Activated naive CD8-positive, alpha-beta T cell treated with anti-CD3 and anti-CD28 coated beads, Interleukin-2, amount 50 U/mL, for 24 hours (primary cell): ENCODE measurements around the gene SUSD1.

Experiments used
- ATAC-seq: fragments of 150-1000 bp; cut with Tn5 transposase; one replicate; pipeline ENCODE4 v1.10.0; 2021
- DNase-seq: peaks from one replicate; pipeline ENCODE4 v3.0.0; 2021
- H3K27ac Mint-ChIP-seq: one replicate; pipeline ENCODE4 v1.8.0; 2021; ENCODE audit warnings: mild to moderate bottlenecking, mixed read lengths
- H3K27me3 Mint-ChIP-seq: one replicate; pipeline ENCODE4 v1.8.0; 2021; ENCODE audit warnings: mixed read lengths
- H3K36me3 Mint-ChIP-seq: one replicate; pipeline ENCODE4 v1.8.0; 2021; ENCODE audit warnings: low read depth, mixed read lengths
- H3K4me1 Mint-ChIP-seq: one replicate; pipeline ENCODE4 v1.8.0; 2021; ENCODE audit warnings: mixed read lengths
- H3K4me3 Mint-ChIP-seq: one replicate; pipeline ENCODE4 v1.8.0; 2021; ENCODE audit warnings: mild to moderate bottlenecking, moderate library complexity, mixed read lengths
- H3K9me3 Mint-ChIP-seq: one replicate; pipeline ENCODE4 v1.8.0; 2021; ENCODE audit warnings: mixed read lengths

Gene SUSD1

DNA sequence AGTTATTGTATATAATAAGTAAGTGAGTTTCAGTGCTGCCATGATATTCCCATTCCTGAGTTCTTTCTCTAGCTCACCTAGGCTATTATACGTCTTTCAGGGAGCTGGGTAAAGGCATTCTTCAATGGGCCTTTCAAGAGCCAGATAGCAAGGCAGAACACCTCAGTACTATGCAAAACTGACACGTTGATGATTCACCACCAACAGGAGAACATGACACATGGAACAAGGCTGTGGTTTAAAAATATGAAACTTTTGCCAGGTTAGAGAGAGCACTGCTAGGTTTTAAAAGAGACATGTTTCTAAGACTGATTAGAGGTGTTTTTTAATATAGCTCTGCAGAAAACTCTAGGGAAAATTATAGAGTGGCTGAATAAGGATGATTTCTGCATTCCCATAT is 182.6 kb downstream of the SUSD1 start:
- H3K27me3 Mint-ChIP-seq, result no peaks in the 10 kb centered on the region
- peaks cover 55% of the 10 kb centered on the region for H3K4me1 Mint-ChIP-seq
- peaks cover 9% of the 10 kb centered on the region for H3K36me3 Mint-ChIP-seq
- H3K9me3 Mint-ChIP-seq, result peaks cover 8% of the 10 kb centered on the region
- ATAC-seq, result peak; percentile 96
- H3K27ac Mint-ChIP-seq, result peak overlapping the region; percentile 93
- no peak for DNase-seq
- peak overlapping the region; percentile 53 for H3K4me3 Mint-ChIP-seq

DNA sequence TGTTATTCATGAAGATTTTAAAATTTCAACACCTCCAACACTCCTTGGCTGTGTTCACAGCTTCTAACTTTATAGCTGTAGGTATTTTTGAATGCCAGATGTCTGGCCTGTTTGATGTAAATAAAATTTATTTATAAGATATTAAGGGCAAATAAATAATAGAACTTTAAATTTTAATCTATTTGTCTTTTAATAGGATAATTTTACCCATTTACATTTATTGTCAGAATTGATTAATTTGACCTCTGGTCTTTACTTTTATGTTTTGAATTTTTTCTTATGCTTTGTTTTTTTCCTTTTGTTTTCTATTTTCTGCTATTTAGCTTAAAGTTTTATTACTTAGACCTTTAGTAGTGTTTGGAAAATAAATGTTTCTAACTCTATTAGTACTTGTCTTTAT is 183.9 kb downstream of the SUSD1 start:
- H3K4me1 Mint-ChIP-seq, result peaks cover 66% of the 10 kb centered on the region
- ATAC-seq, result no peak
- H3K27me3 Mint-ChIP-seq, result no peaks in the 10 kb centered on the region
- H3K27ac Mint-ChIP-seq, result no peak overlapping the region
- H3K36me3 Mint-ChIP-seq, result peaks cover 9% of the 10 kb centered on the region
- no peak overlapping the region for H3K4me3 Mint-ChIP-seq
- H3K9me3 Mint-ChIP-seq, result peaks cover 8% of the 10 kb centered on the region
- DNase-seq, result no peak
